Coronary artery (tissue), 2 donors: ENCODE measurements around the gene LCLAT1.
A peak's percentile ranks its signal among the peaks of the same experiment; 100 is the strongest.

ENCODE experiments used
- DNase-seq: peaks from one replicate; pipeline ENCODE4 v3.0.0-alpha.2; 2017; ENCODE audit warnings: low spot score
- H3K27ac ChIP-seq, 2 donors: fragments of 200-600 bp; sonication (generic); one replicate each; pipeline ENCODE4 v1.5.1; 2016 to 2019
- H3K4me3 ChIP-seq: fragments of 200-600 bp; sonication (generic); 2 replicates; pipeline ENCODE4 v1.5.1; 2016; ENCODE audit warnings: mild to moderate bottlenecking, moderate library complexity
- TF ChIP-seq, protein P1 (sequence below): fragments of 200-600 bp; sonication (generic); IDR thresholded peaks from one replicate; pipeline ENCODE4 v1.5.1; 2019; ENCODE audit warnings: antibody characterized with exemption

Gene LCLAT1

GRCh38 chr2:30454571-30454970 lies 7.5 kb downstream of the LCLAT1 start:
- TF ChIP-seq, protein P1, sequence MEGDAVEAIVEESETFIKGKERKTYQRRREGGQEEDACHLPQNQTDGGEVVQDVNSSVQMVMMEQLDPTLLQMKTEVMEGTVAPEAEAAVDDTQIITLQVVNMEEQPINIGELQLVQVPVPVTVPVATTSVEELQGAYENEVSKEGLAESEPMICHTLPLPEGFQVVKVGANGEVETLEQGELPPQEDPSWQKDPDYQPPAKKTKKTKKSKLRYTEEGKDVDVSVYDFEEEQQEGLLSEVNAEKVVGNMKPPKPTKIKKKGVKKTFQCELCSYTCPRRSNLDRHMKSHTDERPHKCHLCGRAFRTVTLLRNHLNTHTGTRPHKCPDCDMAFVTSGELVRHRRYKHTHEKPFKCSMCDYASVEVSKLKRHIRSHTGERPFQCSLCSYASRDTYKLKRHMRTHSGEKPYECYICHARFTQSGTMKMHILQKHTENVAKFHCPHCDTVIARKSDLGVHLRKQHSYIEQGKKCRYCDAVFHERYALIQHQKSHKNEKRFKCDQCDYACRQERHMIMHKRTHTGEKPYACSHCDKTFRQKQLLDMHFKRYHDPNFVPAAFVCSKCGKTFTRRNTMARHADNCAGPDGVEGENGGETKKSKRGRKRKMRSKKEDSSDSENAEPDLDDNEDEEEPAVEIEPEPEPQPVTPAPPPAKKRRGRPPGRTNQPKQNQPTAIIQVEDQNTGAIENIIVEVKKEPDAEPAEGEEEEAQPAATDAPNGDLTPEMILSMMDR = no peak

DNA sequence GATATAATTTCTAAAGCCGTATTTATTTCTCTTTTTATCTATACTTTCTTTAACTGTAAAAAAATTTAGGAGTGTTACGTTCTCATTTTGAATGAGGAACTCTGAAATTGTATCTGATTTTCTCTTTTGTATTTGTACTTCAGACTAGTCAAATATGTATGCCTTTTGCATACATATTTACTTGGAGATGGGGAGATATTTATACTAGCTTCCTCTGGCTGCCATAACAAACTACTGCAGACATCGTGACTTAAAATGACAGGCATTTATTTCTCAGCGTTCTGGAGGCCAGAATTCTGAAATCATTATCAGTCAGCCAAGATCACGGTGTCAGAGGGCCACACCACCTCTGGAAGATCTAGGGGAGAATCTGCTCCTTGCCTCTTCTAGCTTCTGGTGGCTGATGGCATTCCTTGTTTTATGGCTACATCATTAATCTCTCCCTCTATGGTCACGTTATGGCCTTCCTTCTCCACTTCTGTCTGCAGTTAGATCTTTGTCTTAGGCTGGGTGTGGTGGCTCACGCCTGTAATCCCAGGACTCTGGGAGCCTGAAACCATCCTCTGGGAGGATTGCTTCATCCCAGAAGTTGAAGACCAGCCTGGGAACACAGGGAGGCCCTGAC lies 8.2 kb downstream of the LCLAT1 start:
- peak overlapping the region in 1 of 2 donors; percentile 59 for H3K27ac ChIP-seq
- TF ChIP-seq, protein P1 = no peak

More at GRCh38 chr2:30454571-30454970, 7.5 kb downstream of the LCLAT1 start:
- DNase-seq = no peak
- Histone ChIP-seq H3K4me3 (no peak overlapping the region), H3K27ac (no peak overlapping the region)

GRCh38 chr2:30456106-30456505 lies 9.1 kb downstream of the LCLAT1 start:
- Histone ChIP-seq H3K27ac (no peak overlapping the region), H3K4me3 (no peak overlapping the region)
- no peak for DNase-seq
- TF ChIP-seq, protein P1 = no peak

More for the DNA sequence above, 8.2 kb downstream of the LCLAT1 start:
- no peak for DNase-seq
- H3K4me3 ChIP-seq = no peak overlapping the region

DNA sequence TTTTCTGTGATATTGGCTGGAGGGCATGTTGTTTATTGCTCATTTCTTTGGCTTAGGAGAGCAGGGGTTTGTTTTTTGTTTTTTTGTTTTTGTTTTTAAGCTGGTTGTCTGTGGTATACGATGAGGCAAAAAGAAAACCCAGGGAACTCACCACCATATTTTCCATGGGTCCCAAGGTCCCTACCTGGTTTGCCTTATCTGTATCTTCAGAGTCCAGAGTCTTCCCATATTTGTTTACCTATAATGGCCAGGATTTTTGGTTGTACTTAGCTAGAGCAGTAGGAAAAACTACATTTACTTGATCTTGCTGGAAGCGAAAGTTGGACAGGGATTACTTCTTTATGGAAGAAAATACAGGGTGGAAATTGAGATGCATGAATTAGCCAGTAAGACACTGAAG lies 9.5 kb downstream of the LCLAT1 start:
- Histone ChIP-seq H3K27ac (no peak overlapping the region), H3K4me3 (no peak overlapping the region)
- TF ChIP-seq, protein P1 = no peak
- DNase-seq = no peak

GRCh38 chr2:30457296-30457695 lies 10.2 kb downstream of the LCLAT1 start:
- no peak overlapping the region for H3K27ac ChIP-seq
- TF ChIP-seq, protein P1 = no peak
- H3K4me3 ChIP-seq = no peak overlapping the region
- DNase-seq = no peak

DNA sequence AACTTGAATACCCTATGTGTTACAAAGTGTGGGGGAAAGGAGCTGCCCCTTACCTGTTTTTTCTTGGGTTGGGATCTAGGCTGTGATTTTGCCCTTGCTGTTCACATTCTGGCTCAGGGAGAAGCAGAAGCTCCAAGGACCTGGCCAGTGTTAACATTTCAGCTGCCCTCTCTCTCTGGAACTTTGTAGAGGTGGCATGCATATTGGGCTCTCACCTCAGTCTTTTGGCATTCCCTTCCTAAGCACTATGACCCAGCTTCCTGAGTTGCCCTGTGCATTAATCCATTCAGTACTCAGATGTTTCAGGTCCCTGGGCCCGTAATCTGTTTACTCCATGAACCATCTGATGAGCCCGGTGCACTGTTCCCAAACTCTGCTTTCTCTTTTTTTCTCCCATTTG lies 12.1 kb downstream of the LCLAT1 start:
- Histone ChIP-seq H3K4me3 (no peak overlapping the region), H3K27ac (no peak overlapping the region)
- TF ChIP-seq, protein P1 = no peak
- no peak for DNase-seq

- DNase-seq = no peak
- TF ChIP-seq, protein P1 = no peak
- H3K27ac ChIP-seq = no peak overlapping the region
- no peak overlapping the region for H3K4me3 ChIP-seq
Observed at GRCh38 chr2:30462131-30462857, 15.2 kb downstream of the LCLAT1 start.
